GM23338 (cell line): ENCODE results near the gene BPIFB1. TPM values are rescaled to one million over a fixed set of nuclear protein-coding genes. Genes with fewer than 3 reads are reported as not detected.

Source experiments
- ATAC-seq: fragments of 200-7000 bp; cut with Tn5 transposase; 3 replicates; pipeline ENCODE4 v1.9.1; 2020
- DNase-seq: peaks from one replicate; pipeline ENCODE4 v3.0.0-alpha.2; 2015; ENCODE audit warnings: low spot score
- H2AFZ ChIP-seq: fragments of 200-600 bp; sonication (generic); 2 replicates; pipeline ENCODE4 v1.8.0; 2016; ENCODE audit warnings: antibody characterized with exemption, mild to moderate bottlenecking, moderate library complexity
- H3F3A ChIP-seq: fragments of 200-600 bp; sonication (generic); replicated peaks from 2 replicates; pipeline ENCODE4 v1.8.0; 2017; ENCODE audit warnings: antibody characterized with exemption, mixed run types, low read depth
- H3K27ac ChIP-seq: fragments of 200-600 bp; sonication (generic); 2 replicates; pipeline ENCODE4 v1.6.1; 2016; ENCODE audit warnings: low read depth
- H3K27me3 ChIP-seq: fragments of 200-600 bp; sonication (generic); 2 replicates; pipeline ENCODE4 v1.8.0; 2016; ENCODE audit warnings: mild to moderate bottlenecking, mixed run types, moderate library complexity; ENCODE audit not compliant: insufficient read depth
- H3K36me3 ChIP-seq: fragments of 200-600 bp; sonication (generic); 2 replicates; pipeline ENCODE4 v1.8.0; 2016; ENCODE audit warnings: mild to moderate bottlenecking; ENCODE audit not compliant: insufficient read depth
- H3K4me1 ChIP-seq: fragments of 200-600 bp; sonication (generic); 2 replicates; pipeline ENCODE4 v1.8.0; 2016; ENCODE audit warnings: mild to moderate bottlenecking, moderate library complexity; ENCODE audit not compliant: insufficient read depth
- H3K4me2 ChIP-seq: fragments of 200-600 bp; sonication (generic); 2 replicates; pipeline ENCODE4 v1.7.1; 2017; ENCODE audit warnings: mixed run types
- H3K4me3 ChIP-seq: fragments of 200-600 bp; sonication (generic); 2 replicates; pipeline ENCODE4 v1.6.1; 2016; ENCODE audit warnings: mixed run types
- H3K79me2 ChIP-seq: fragments of 200-600 bp; sonication (generic); replicated peaks from 2 replicates; pipeline ENCODE4 v1.8.0; 2017; ENCODE audit warnings: mild to moderate bottlenecking; ENCODE audit not compliant: insufficient read depth
- H3K9me2 ChIP-seq: fragments of 200-600 bp; sonication (generic); 2 replicates; pipeline ENCODE4 v1.8.0; 2017; ENCODE audit not compliant: insufficient read depth
- H4K20me1 ChIP-seq: fragments of 200-600 bp; sonication (generic); replicated peaks from 2 replicates; pipeline ENCODE4 v1.8.0; 2017; ENCODE audit warnings: mild to moderate bottlenecking; ENCODE audit not compliant: insufficient read depth
- H3K27ac Mint-ChIP-seq: 2 replicates; pipeline ENCODE4 v1.8.0; 2020; ENCODE audit warnings: inconsistent platforms, mild to moderate bottlenecking, moderate library complexity, mixed read lengths
- H3K27me3 Mint-ChIP-seq: 3 replicates; pipeline ENCODE4 v1.8.0; 2022; ENCODE audit warnings: low read depth, mild to moderate bottlenecking, moderate library complexity, mixed read lengths, inconsistent platforms; ENCODE audit not compliant: insufficient read depth, poor library complexity
- H3K36me3 Mint-ChIP-seq: 3 replicates; pipeline ENCODE4 v1.8.0; 2021; ENCODE audit warnings: low read depth, mild to moderate bottlenecking, inconsistent platforms, moderate library complexity, mixed read lengths
- H3K4me1 Mint-ChIP-seq: 3 replicates; pipeline ENCODE4 v1.8.0; 2020; ENCODE audit warnings: mild to moderate bottlenecking, inconsistent platforms, mixed read lengths
- H3K4me3 Mint-ChIP-seq: 3 replicates; pipeline ENCODE4 v1.8.0; 2021; ENCODE audit warnings: moderate library complexity, mild to moderate bottlenecking, inconsistent platforms, mixed read lengths
- H3K9me3 Mint-ChIP-seq: 3 replicates; pipeline ENCODE4 v1.8.0; 2020; ENCODE audit warnings: moderate library complexity, mild to moderate bottlenecking, inconsistent platforms, mixed read lengths
- CREB1 ChIP-seq: fragments of 250-450 bp; sonication (Bioruptor Pico); IDR thresholded peaks from 2 replicates; pipeline ENCODE4 v1.5.0; 2020; ENCODE audit warnings: low read depth, mild to moderate bottlenecking, moderate library complexity
- CTCF ChIP-seq, 2 experiments: fragments of 200-600 bp in 1 of 2; sonication (generic) in 1 of 2; conservative IDR thresholded peaks; 2 replicates each; pipeline versions ENCODE4 v1.5.1 to v1.6.1; 2016 to 2017; ENCODE audit warnings: antibody characterized with exemption in 2 of 2, low read depth in 2 of 2, mild to moderate bottlenecking in 2 of 2, moderate library complexity in 1 of 2
- EZH2 ChIP-seq: fragments of 200-600 bp; sonication (generic); IDR thresholded peaks from one replicate; pipeline ENCODE4 v1.8.0; 2017; ENCODE audit warnings: antibody characterized with exemption, mild to moderate bottlenecking, low read depth; ENCODE audit not compliant: unreplicated experiment
- NANOG ChIP-seq: IDR thresholded peaks from 2 replicates; pipeline ENCODE4 v1.6.1; 2016; ENCODE audit warnings: antibody characterized with exemption, borderline replicate concordance
- REST ChIP-seq: IDR thresholded peaks from one replicate; pipeline ENCODE4 v1.6.1; 2018; ENCODE audit warnings: antibody characterized with exemption; ENCODE audit not compliant: unreplicated experiment
- polyA plus RNA-seq: library from polyadenylated mRNA; unstranded; fragments of >200 nt; fragmentation: Nextera tagmentation; extraction: Ambion mirVana; gene quantifications from 2 replicates; pipeline ENCODE4 v1.2.1, GENCODE V29; 2016
- total RNA-seq: library from RNA; depleted of rRNA; stranded (reverse); fragments of >200 nt; shearing (Covaris generic); gene quantifications from 2 replicates; pipeline ENCODE4 v1.2.3, GENCODE V29; 2014

BPIFB1 gene
- total and polyA plus RNA-seq, 2 experiments from 2014 or later = not detected

- Mint-ChIP-seq H3K27me3 (peaks cover 9% of the 10 kb centered on the region), H3K4me1 (peaks cover 6% of the 10 kb centered on the region)
- DNase-seq = no peak
These were observed 1.3 kb downstream of the BPIFB1 start for GRCh38 chr20:33284284-33284683.

More at GRCh38 chr20:33284284-33284683, 1.3 kb downstream of the BPIFB1 start:
- Histone ChIP-seq H3K27ac (no peak overlapping the region), H3K36me3 (no peaks in the 10 kb centered on the region), H3K4me1 (no peaks in the 10 kb centered on the region), H3K4me3 (no peak overlapping the region), H3K9me2 (no peaks in the 10 kb centered on the region), H3K79me2 (no peaks in the 10 kb centered on the region), H3K27me3 (no peaks in the 10 kb centered on the region), H4K20me1 (no peaks in the 10 kb centered on the region), H2AFZ (no peak overlapping the region), H3F3A (no peaks in the 10 kb centered on the region), H3K4me2 (no peak overlapping the region)
- Mint-ChIP-seq H3K4me3 (no peak overlapping the region), H3K9me3 (no peaks in the 10 kb centered on the region), H3K27ac (no peak overlapping the region), H3K36me3 (no peaks in the 10 kb centered on the region)
- no peak for TF ChIP-seq CREB1 (CRISPR knock-in tag)
- no peak for TF ChIP-seq CTCF (conservative IDR thresholded peaks at IDR 0.05; ENCODE audit: low read depth in 2 of 2)
- no peak for TF ChIP-seq REST
- TF ChIP-seq NANOG = no peak
- no peak for TF ChIP-seq EZH2
- ATAC-seq = no peak
